NB4 (cell line): ENCODE data around the gene DCC.

ENCODE experiments used
- DNase-seq: peaks from one replicate; pipeline ENCODE4 v3.0.0; 2010; ENCODE audit warnings: low read depth
- H3K4me3 ChIP-seq: one replicate; pipeline ENCODE4 v1.5.1; 2011; ENCODE audit warnings: mild to moderate bottlenecking, low read depth, low read length, moderate library complexity
- MAX ChIP-seq: IDR thresholded peaks from 2 replicates; pipeline ENCODE4 v1.6.1; 2011; ENCODE audit warnings: low read depth, low read length
- MYC ChIP-seq: IDR thresholded peaks from 2 replicates; pipeline ENCODE4 v1.6.1; 2011; ENCODE audit warnings: low read depth, low read length
- POLR2A ChIP-seq: IDR thresholded peaks from 2 replicates; pipeline ENCODE4 v1.6.1; 2011; ENCODE audit warnings: mild to moderate bottlenecking; ENCODE audit not compliant: insufficient read length; ENCODE audit errors: extremely low read depth
- TF ChIP-seq, protein P1 (sequence below): IDR thresholded peaks from one replicate; pipeline ENCODE4 v1.5.1; 2012; ENCODE audit warnings: low read depth, low read length

The DCC gene

DNA sequence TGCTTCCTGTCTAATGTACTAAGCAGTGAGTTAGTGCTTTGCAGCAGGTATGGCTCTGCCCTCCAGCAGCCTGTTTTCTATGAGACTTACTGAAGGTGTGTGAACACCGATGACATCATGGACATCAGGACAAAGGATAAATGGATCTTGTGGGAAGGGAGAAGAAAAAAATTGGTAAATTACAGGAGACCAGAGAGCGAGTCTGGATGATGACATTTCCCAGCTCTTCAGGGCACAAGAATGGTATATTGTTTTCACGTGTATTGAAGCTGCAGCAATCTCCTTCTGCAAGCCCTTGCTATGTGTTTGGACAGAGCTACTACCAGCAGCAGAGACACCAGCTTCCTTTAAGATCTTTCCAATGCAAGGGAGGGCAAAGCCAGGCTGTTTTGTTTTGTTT is 47.2 kb downstream of the DCC start:
- no peak overlapping the region for H3K4me3 ChIP-seq
- TF ChIP-seq POLR2A (no peak), MAX (no peak), MYC (no peak)
- TF ChIP-seq, protein P1, sequence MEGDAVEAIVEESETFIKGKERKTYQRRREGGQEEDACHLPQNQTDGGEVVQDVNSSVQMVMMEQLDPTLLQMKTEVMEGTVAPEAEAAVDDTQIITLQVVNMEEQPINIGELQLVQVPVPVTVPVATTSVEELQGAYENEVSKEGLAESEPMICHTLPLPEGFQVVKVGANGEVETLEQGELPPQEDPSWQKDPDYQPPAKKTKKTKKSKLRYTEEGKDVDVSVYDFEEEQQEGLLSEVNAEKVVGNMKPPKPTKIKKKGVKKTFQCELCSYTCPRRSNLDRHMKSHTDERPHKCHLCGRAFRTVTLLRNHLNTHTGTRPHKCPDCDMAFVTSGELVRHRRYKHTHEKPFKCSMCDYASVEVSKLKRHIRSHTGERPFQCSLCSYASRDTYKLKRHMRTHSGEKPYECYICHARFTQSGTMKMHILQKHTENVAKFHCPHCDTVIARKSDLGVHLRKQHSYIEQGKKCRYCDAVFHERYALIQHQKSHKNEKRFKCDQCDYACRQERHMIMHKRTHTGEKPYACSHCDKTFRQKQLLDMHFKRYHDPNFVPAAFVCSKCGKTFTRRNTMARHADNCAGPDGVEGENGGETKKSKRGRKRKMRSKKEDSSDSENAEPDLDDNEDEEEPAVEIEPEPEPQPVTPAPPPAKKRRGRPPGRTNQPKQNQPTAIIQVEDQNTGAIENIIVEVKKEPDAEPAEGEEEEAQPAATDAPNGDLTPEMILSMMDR: no peak
- no peak for DNase-seq

DNA sequence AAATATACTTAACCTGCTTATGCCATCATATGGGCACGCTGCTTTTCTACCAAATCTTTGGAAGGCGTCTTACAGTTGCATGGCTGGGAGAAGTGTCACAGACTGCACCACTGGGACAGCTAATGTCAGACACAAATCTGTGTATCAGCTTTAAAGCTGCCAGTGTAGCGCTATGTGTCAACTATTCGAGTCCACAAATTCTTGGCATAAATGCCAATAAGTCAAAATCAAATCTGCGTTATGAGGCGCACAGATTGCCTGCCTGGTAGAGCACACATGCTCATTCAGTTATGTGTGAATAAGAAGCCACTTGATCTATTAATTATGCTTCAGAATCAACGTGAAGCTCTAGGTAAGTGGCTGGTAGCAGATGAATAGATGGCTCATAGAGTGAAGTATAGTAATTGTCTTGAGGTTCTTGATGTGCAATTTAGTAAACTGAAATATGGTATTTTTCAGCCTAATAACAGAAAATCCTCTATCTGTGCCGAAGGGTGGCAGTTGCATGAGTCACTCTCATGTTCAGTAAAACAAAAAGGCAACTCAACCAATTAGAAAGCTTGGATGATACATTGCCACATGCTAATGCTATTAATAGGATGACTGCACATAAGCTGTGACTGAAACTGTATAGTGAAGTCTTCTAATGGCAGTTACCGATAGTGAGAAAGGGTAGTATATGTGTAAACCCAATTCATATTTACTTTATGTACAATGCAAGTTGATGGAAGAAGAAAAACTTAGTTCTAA is 52.0 kb downstream of the DCC start:
- H3K4me3 ChIP-seq: no peak overlapping the region
- no peak for DNase-seq
- TF ChIP-seq MAX (no peak), MYC (no peak), POLR2A (no peak)
- TF ChIP-seq, protein P1: no peak

GRCh38 chr18:52394602-52395001 is 54.6 kb downstream of the DCC start:
- TF ChIP-seq, protein P1: no peak
- no peak for TF ChIP-seq MAX
- TF ChIP-seq POLR2A: no peak
- TF ChIP-seq MYC: no peak
- no peak for DNase-seq
- H3K4me3 ChIP-seq: no peak overlapping the region

DNA sequence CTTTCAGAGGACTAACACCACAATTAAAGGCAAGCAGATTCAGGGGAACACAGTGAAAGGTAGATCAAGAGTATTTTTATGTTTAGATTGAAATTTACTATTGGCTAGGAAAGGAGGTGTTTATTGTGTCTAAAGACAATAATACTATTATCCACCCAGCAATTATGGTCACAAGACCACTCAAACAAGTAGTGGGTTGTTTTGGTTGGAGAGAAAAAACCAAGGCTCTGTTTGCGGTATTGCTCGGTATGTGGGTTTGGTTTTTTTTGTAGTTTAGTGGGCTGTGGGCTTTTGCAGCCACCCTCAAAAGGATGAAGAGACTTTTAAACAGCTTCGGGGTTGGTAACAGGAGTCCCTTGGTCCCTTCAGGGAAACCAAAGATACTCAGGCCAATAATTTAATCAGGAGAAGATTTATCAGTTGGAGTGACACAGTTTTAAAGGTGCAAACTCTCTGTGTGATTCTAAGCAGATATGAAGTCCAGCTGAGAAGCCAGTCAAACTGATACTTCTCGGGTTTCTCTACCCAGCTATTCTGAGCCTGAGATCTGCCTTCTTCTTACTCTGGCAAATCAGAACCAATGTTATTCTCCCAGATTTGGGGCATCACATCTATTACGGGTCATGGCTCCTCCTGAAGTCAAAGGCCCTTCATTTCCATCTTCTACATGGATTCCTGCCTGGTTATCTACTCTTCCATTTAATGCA is 55.3 kb downstream of the DCC start:
- TF ChIP-seq MYC (no peak), MAX (no peak), POLR2A (no peak)
- TF ChIP-seq, protein P1: no peak
- H3K4me3 ChIP-seq: no peak overlapping the region
- DNase-seq: no peak

- H3K4me3 ChIP-seq: no peak overlapping the region
- DNase-seq: no peak
- no peak for TF ChIP-seq MYC
- TF ChIP-seq, protein P1: no peak
- no peak for TF ChIP-seq POLR2A
- TF ChIP-seq MAX: no peak
These were observed 61.2 kb downstream of the DCC start for GRCh38 chr18:52401236-52401635.
